SK-N-SH (cell line): ENCODE measurements around the gene ADCY7.

ENCODE experiments used
- CTCF ChIP-seq: fragments of 200-600 bp; sonication (generic); IDR thresholded peaks from 2 replicates; pipeline ENCODE4 v1.6.1; 2017; ENCODE audit warnings: antibody characterized with exemption, mild to moderate bottlenecking, moderate library complexity
- ELF1 ChIP-seq: IDR thresholded peaks from 2 replicates; pipeline ENCODE4 v1.4.0; 2012
- EP300 ChIP-seq, 2 experiments: IDR thresholded peaks; 2 replicates each; pipeline versions ENCODE4 v1.4.0 to v1.6.1; 2012; ENCODE audit warnings: borderline replicate concordance in 1 of 2, low read depth in 1 of 2, low read length in 1 of 2
- EZH2phosphoT487 ChIP-seq: fragments of 200-600 bp; sonication (generic); IDR thresholded peaks from 2 replicates; pipeline ENCODE4 v1.6.1; 2017; ENCODE audit warnings: low read depth, mixed run types, mild to moderate bottlenecking, antibody characterized with exemption, moderate library complexity, borderline replicate concordance
- FOXJ3 ChIP-seq: sonication (generic); formaldehyde crosslinking; IDR thresholded peaks from 2 replicates; pipeline ENCODE4 v1.5.1; 2020; ENCODE audit warnings: mild to moderate bottlenecking, missing genetic modification reagents
- JUND ChIP-seq: IDR thresholded peaks from 2 replicates; pipeline ENCODE4 v1.4.0; 2012
- MAX ChIP-seq: IDR thresholded peaks from 2 replicates; pipeline ENCODE4 v1.4.0; 2012; ENCODE audit warnings: low read depth
- POLR2AphosphoS5 ChIP-seq: IDR thresholded peaks from 2 replicates; pipeline ENCODE4 v1.6.1; 2012; ENCODE audit warnings: low read depth, low read length
- RCOR1 ChIP-seq: fragments of 150-350 bp; IDR thresholded peaks from 2 replicates; pipeline ENCODE4 v1.6.1; 2017; ENCODE audit warnings: antibody characterized with exemption, low read length
- REST ChIP-seq: IDR thresholded peaks from 2 replicates; pipeline ENCODE4 v1.6.1; 2012; ENCODE audit warnings: mild to moderate bottlenecking, low read depth, low read length, moderate library complexity
- RXRA ChIP-seq: IDR thresholded peaks from 2 replicates; pipeline ENCODE4 v1.4.0; 2012; ENCODE audit warnings: low read depth, mild to moderate bottlenecking, borderline replicate concordance
- SMC3 ChIP-seq: IDR thresholded peaks from 2 replicates; pipeline ENCODE4 v1.6.1; 2012; ENCODE audit warnings: low read depth, low read length, improper control_type of control experiment
- TAF1 ChIP-seq: IDR thresholded peaks from 2 replicates; pipeline ENCODE4 v1.6.1; 2012; ENCODE audit warnings: low read depth, mild to moderate bottlenecking, low read length, moderate library complexity, borderline replicate concordance
- TEAD4 ChIP-seq: IDR thresholded peaks from 2 replicates; pipeline ENCODE4 v1.4.0; 2012; ENCODE audit warnings: mild to moderate bottlenecking, borderline replicate concordance; ENCODE audit not compliant: insufficient read depth

- TF ChIP-seq CTCF (no peak), TEAD4 (no peak), FOXJ3 (CRISPR knock-in tag) (no peak), REST (no peak), EZH2phosphoT487 (no peak), TAF1 (peak; percentile 65; the same call in 1 of the 2 replicates), JUND (peak; percentile 36; the same call in 1 of the 2 replicates), MAX (peak; percentile 72), ELF1 (peak; percentile 80), POLR2AphosphoS5 (0 out of 2 replicates have a peak, but pooled peaks have one; percentile 13), RCOR1 (no peak), RXRA (no peak), SMC3 (no peak), EP300 (IDR thresholded peaks at IDR 0.05; ENCODE audit: borderline replicate concordance in 1 of 2, low read depth in 1 of 2, low read length in 1 of 2) (peak in 1 of 2 experiments; percentile 47; a peak in 1 of 4 replicates)
Observed at GRCh38 chr16:50266337-50267091, at the start of gene ADCY7.
